Measurements from ENCODE around the gene KCTD3.

GRCh38 chr1:215566556-215567490 is at the start of gene KCTD3:
- no peak for TF ChIP-seq CTCF (conservative IDR thresholded peaks at IDR 0.05; ENCODE audit: low read depth, low read length)
- TF ChIP-seq EZH2 (IDR thresholded peaks at IDR 0.05; ENCODE audit: low read length, unreplicated experiment) = no peak

All from PC-3 (cell line).